ENCODE data around the gene VCAM1.

GRCh38 chr1:100760511-100760910 is 41.0 kb downstream of the VCAM1 start:
- TF ChIP-seq CTCF (IDR thresholded peaks at IDR 0.05), result no peak
- no peak for TF ChIP-seq EP300 (IDR thresholded peaks at IDR 0.05)

Data from esophagus muscularis mucosa (tissue), 3 donors.